ENCODE measurements around the gene TSPEAR.

DNA sequence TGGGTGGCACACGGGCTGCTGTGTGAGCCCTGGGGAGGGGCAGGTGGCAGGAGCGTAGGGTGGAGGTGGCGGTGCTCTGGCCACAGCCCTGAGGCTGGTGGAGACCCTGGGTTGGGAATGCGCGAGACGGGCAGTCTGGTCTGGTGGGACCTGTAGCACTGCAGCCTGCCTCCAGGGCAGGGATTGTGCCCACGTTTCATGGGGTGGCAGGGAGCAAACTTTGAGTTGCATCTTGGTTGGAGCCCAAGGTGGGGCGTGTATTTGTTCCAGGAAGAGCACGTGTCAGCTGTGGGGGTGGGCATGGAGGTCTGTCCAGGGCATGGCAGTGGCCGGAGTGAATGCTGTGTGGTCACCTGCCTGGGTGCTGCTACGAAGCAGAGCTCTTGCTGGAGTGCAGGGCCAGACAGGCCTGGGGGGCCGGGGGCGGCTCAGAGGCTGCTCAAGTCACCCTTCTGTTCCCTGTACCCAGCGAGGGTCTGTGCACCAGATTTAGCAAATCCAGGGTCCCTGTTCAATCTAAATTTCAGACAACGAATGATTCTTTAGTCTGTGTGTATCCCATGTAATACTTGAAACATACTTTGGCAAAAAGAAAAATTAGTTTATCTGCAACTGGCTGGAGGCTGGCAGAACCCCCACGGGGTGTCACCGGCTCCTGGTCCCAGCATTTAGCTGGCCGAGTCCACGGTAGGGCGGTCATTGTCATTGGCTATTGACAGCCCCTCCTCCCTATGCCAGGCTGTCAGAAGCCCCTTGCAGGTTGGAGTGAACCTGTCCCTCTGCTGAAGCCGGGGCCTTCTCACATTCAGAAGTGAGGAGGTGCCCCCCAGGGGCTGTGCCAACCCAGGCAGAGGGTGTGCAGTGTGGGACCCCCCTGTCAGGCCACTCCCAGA lies 198.6 kb downstream of the TSPEAR start:
- TF ChIP-seq, protein P1, sequence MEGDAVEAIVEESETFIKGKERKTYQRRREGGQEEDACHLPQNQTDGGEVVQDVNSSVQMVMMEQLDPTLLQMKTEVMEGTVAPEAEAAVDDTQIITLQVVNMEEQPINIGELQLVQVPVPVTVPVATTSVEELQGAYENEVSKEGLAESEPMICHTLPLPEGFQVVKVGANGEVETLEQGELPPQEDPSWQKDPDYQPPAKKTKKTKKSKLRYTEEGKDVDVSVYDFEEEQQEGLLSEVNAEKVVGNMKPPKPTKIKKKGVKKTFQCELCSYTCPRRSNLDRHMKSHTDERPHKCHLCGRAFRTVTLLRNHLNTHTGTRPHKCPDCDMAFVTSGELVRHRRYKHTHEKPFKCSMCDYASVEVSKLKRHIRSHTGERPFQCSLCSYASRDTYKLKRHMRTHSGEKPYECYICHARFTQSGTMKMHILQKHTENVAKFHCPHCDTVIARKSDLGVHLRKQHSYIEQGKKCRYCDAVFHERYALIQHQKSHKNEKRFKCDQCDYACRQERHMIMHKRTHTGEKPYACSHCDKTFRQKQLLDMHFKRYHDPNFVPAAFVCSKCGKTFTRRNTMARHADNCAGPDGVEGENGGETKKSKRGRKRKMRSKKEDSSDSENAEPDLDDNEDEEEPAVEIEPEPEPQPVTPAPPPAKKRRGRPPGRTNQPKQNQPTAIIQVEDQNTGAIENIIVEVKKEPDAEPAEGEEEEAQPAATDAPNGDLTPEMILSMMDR (IDR thresholded peaks at IDR 0.05; ENCODE audit: insufficient read depth, low read length, poor library complexity, severe bottlenecking): no peak
- TF ChIP-seq EZH2phosphoT487 (conservative IDR thresholded peaks at IDR 0.05; ENCODE audit: low read length): no peak

Data from SU-DHL-6 (cell line).